Right lobe of liver (tissue), 6 donors: ENCODE data around the gene H6PD. TPM values are rescaled to one million over a fixed set of nuclear protein-coding genes. Genes with fewer than 3 reads are reported as not detected.
A peak's percentile ranks its signal among the peaks of the same experiment; 100 is the strongest.

ENCODE experiments used
- ATAC-seq, 4 donors: fragments of 200-7000 bp; cut with Tn5 transposase; one replicate each; pipeline ENCODE4 v1.9.1; 2020; ENCODE audit warnings: mild to moderate bottlenecking in 4 of 4, moderate library complexity in 4 of 4
- DNase-seq, 3 donors: peaks; one replicate each; pipeline ENCODE4 v3.0.0-alpha.2; 2020
- H3K27ac ChIP-seq, 3 donors: fragments of 200-600 bp; one replicate each; pipeline ENCODE4 v1.8.0; 2022
- H3K27me3 ChIP-seq, 2 donors: fragments of 200-600 bp; one replicate each; pipeline ENCODE4 v1.8.0; 2022
- H3K36me3 ChIP-seq, 4 donors: fragments of 200-600 bp; sonication (generic) in 1 of 4; one replicate each; pipeline versions ENCODE4 v1.5.1 to v1.8.0; 2017 to 2022; ENCODE audit warnings: control low read depth in 1 of 4
- H3K4me1 ChIP-seq, 4 donors: fragments of 200-600 bp; sonication (generic) in 1 of 4; one replicate each; pipeline versions ENCODE4 v1.5.1 to v1.8.0; 2017 to 2022; ENCODE audit warnings: control low read depth in 1 of 4
- H3K4me3 ChIP-seq, 3 donors: fragments of 200-600 bp; one replicate each; pipeline ENCODE4 v1.8.0; 2022
- H3K9me3 ChIP-seq, 4 donors: fragments of 200-600 bp; sonication (generic) in 1 of 4; one replicate each; pipeline versions ENCODE4 v1.5.1 to v1.8.0; 2017 to 2022; ENCODE audit warnings: control low read depth in 1 of 4
- CTCF ChIP-seq, 4 donors: fragments of 200-600 bp in 3 of 4; fragments of 450-650 bp in 1 of 4; IDR thresholded peaks; one replicate each; pipeline versions ENCODE4 v1.5.1 to v1.8.0; 2016 to 2022; ENCODE audit warnings: antibody characterized with exemption in 4 of 4, mild to moderate bottlenecking in 2 of 4
- POLR2A ChIP-seq: fragments of 450-650 bp; IDR thresholded peaks from one replicate; pipeline ENCODE4 v1.6.1; 2017; ENCODE audit warnings: antibody characterized with exemption, mild to moderate bottlenecking
- WGBS: methylation state at CpG from one replicate; pipeline ENCODE4 v1.1.6; 2018; ENCODE audit warnings: low coverage, low lambda C conversion rate; ENCODE audit not compliant: insufficient coverage; ENCODE audit errors: missing lambda C conversion rate; 5-methylcytosine and 5-hydroxymethylcytosine counted together
- intact Hi-C, 2 donors: fragments of 100-400 bp; cut with DNase I; formaldehyde crosslinking; loops; one replicate each; pipeline versions ENCODE4 v1.11.2 to v1.14.1; 2022
- total RNA-seq, 6 experiments: library from RNA; depleted of rRNA in 2 of 6; stranded (reverse); fragments of >200 nt in 2 of 6; fragmentation: NEBNext Ultra II Directional in 3 of 6; extraction: Animal tissue kit (Norgen Biotek cat#: 25700) in 3 of 6; gene quantifications; one replicate each; pipeline versions ENCODE4 v1.1.0 to v1.2.4, GENCODE V29; 2016 to 2023
- donor health status: DM: no; HTN: yes; CAD: no.
- donor health status: DM: no; HTN: no; CAD: no.
- donor health status: DM: no; HTN: no; CAD: no.
- donor health status: DM: no; HTN: yes; CAD: no.
- donor health status: DM: no; HTN: yes; CAD: no.

Gene H6PD
- total RNA-seq, 6 experiments from 2014 or later, result 102 to 158 (median 120) TPM

- DNase-seq, result no peak
These were observed 36.7 kb downstream of the H6PD start for GRCh38 chr1:9271283-9271682.

GRCh38 chr1:9271861-9272595 is 37.5 kb downstream of the H6PD start:
- Histone ChIP-seq H3K27me3 (no peaks in the 10 kb centered on the region), H3K36me3 (peaks cover 0 to 31% (median 13%) of the 10 kb centered on the region in 4 donors), H3K27ac (no peak overlapping the region), H3K9me3 (no peaks in the 10 kb centered on the region), H3K4me1 (no peaks in the 10 kb centered on the region), H3K4me3 (no peak overlapping the region)
- intact Hi-C loops, result no loop called here
- WGBS, result 90% methylated on average over 8 of the region's 24 CpGs
- ATAC-seq (peak in 1 of 4 donors; percentile 4), DNase-seq (no peak)
- TF ChIP-seq CTCF (IDR thresholded peaks at IDR 0.05) (no peak), POLR2A (no peak)

More at GRCh38 chr1:9271283-9271682, 36.7 kb downstream of the H6PD start:
- intact Hi-C loops, result no loop called here
- 81% methylated on average over 11 of the region's 11 CpGs for WGBS
- H3K27me3 ChIP-seq, result no peaks in the 10 kb centered on the region
- TF ChIP-seq POLR2A, result no peak
- no peak for TF ChIP-seq CTCF (IDR thresholded peaks at IDR 0.05)
- ATAC-seq, result no peak
- no peaks in the 10 kb centered on the region for H3K4me1 ChIP-seq
- peaks cover 0 to 37% (median 15%) of the 10 kb centered on the region in 4 donors for H3K36me3 ChIP-seq
- no peak overlapping the region for H3K27ac ChIP-seq
- no peaks in the 10 kb centered on the region for H3K9me3 ChIP-seq
- no peak overlapping the region for H3K4me3 ChIP-seq

- TF ChIP-seq CTCF (IDR thresholded peaks at IDR 0.05), result no peak
- TF ChIP-seq POLR2A, result no peak
- H3K4me3 ChIP-seq, result no peak overlapping the region
- WGBS, result 64% methylated on average over 7 of the region's 11 CpGs
- H3K36me3 ChIP-seq, result peaks cover 0 to 20% (median 10%) of the 10 kb centered on the region in 4 donors
- ATAC-seq (peak in 3 of 4 donors; percentile 3 to 33 (median 16)), DNase-seq (no peak)
- H3K27ac ChIP-seq, result no peak overlapping the region
- intact Hi-C loops, result no loop called here
- H3K27me3 ChIP-seq, result no peaks in the 10 kb centered on the region
- H3K4me1 ChIP-seq, result no peaks in the 10 kb centered on the region
- no peaks in the 10 kb centered on the region for H3K9me3 ChIP-seq
These were observed 38.6 kb downstream of the H6PD start for GRCh38 chr1:9273177-9273576.

GRCh38 chr1:9275161-9275560 is 40.6 kb downstream of the H6PD start:
- peaks cover 0 to 2% (median under 1%) of the 10 kb centered on the region in 4 donors for H3K36me3 ChIP-seq
- H3K4me1 ChIP-seq, result no peaks in the 10 kb centered on the region
- intact Hi-C loops, result no loop called here
- ATAC-seq (peak in 3 of 4 donors; percentile 4 to 9 (median 9)), DNase-seq (peak in 1 of 3 donors; percentile 34)
- no peak overlapping the region for H3K27ac ChIP-seq
- H3K4me3 ChIP-seq, result no peak overlapping the region
- no peaks in the 10 kb centered on the region for H3K9me3 ChIP-seq
- no peak for TF ChIP-seq POLR2A
- TF ChIP-seq CTCF (IDR thresholded peaks at IDR 0.05), result no peak
- no peaks in the 10 kb centered on the region for H3K27me3 ChIP-seq
- WGBS, result 83% methylated on average over 8 of the region's 10 CpGs
